HG02981 (cell line): ENCODE data around the gene LRCH1.
A peak's percentile ranks its signal among the peaks of the same experiment; 100 is the strongest.

ENCODE experiments used
- ATAC-seq: cut with Tn5 transposase; IDR thresholded peaks from one replicate; pipeline ENCODE4 v1.9.1; 2021; ENCODE audit warnings: mild to moderate bottlenecking, moderate library complexity; ENCODE audit not compliant: unreplicated experiment

The LRCH1 gene

GRCh38 chr13:46686171-46686570, 133.2 kb downstream of the LRCH1 start:
- ATAC-seq: no peak

DNA sequence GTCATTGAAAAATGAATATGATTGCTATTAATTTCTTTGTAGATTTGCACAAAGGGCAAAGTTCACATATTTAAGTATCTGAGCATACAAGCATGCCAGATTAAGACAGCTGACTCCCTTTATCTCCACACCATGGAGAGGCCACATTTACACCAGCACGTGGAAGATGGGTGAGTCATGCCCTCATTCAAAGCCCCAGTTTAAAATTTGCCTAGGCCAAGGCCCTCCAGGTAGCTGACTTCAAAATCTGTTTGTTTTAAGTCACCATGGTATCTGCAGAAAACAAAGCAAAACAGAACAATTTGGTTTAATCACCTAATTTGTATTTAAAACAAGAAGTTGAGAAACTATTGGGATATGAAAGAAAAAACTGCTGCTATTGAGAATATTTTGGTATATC, 134.8 kb downstream of the LRCH1 start:
- ATAC-seq: peak; percentile 61

- ATAC-seq: no peak
These were observed 135.3 kb downstream of the LRCH1 start for GRCh38 chr13:46688306-46688705.

- no peak for ATAC-seq
These were observed 145.0 kb downstream of the LRCH1 start for GRCh38 chr13:46698014-46698413.

- ATAC-seq: no peak
These were observed 146.0 kb downstream of the LRCH1 start for GRCh38 chr13:46698910-46699460.

DNA sequence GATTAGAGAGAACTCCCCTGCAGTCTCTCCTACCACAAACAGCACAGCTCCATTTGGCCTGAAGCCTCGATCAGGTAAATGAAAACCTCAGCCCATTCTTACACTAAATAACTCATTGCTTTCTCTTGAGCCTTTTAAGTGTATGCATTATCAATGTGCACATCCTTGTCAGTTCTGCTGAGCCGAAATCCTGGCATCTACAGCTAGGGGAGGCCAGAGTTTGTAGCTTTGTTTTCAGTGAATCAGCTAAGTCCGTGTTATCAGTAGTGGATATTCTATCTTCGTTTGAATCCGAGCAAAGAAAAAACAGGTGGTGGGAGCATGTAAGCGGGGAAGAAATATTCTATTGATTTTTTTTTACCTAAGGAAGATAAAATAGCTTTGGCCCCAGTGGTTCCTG, 159.6 kb downstream of the LRCH1 start:
- no peak for ATAC-seq

DNA sequence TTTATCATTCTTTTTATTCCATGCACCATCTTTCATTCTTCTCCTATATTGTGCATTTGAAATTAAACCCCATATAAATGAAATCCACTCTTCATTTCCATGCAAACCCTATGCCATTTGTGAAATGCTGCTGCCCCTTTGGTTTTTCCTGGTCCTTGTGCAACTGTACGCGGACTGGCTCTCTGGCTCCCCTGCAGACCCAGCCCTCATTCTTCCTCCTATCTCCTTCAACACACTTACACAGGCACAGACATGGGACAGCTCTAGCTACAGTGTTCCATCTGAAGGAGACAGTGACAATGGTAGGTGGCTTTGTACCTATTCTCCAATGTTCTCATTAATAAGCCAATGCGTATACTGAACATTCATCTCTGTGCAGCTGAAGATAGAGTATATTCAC, 162.4 kb downstream of the LRCH1 start:
- no peak for ATAC-seq

GRCh38 chr13:46716821-46717220, 163.9 kb downstream of the LRCH1 start:
- no peak for ATAC-seq

DNA sequence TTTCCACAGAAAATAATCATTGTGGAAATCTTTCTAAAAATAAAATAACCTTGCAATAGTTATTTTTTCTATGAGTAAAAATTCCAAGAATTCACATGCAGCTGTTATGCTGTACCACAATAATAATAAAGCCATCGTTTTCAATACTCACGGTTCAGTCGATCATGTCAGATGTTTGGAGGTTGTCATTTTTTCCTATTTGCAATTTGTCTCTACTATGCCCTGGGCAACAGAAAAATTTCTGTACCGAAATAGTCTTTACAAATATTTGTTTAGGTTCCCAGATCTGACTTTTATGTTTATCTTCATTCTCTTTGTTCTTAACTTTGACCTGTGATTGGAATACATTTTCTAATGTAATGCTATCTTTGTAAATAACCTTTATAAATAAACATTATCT, 164.3 kb downstream of the LRCH1 start:
- ATAC-seq: no peak

GRCh38 chr13:46717856-46718255, 164.9 kb downstream of the LRCH1 start:
- ATAC-seq: no peak

DNA sequence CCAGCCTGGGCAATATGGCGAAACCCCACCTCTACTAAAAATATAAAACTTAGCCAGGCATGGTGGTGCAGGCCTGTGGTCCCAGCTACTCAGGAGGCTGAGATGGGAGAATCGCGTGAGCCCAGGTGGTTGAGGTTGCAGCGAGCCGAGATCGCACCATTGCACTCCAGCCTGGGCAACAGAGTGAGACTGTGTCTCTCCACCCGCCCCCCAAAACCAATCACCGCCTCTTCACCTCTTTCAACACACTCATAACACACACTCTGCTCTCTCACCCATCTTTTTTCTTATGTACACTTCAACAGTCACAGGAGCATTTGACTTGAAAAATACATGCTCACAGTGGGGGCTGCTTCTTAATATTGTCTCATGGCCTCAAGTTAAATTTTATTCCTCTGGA, 167.2 kb downstream of the LRCH1 start:
- no peak for ATAC-seq

- ATAC-seq: no peak
These were observed 168.1 kb downstream of the LRCH1 start for GRCh38 chr13:46721054-46721453.

DNA sequence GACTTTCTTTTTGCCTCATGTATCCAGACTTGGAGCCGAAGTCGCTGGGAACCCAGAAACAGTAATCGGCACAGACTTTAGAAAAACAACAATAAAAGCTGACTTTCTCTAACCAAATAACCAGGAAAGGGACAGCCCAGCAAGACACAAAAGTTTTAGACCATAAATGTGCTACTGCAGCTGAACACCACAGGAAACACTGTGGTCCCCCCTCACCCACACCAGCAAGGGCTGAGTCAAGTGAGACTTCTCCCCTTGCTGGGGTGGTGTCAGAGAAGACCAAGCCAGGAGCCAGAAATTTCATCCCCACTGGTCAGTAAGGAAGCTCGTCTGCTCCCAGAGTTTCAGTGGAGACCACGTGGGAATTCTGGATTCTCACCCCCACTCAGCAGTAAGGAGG, 173.4 kb downstream of the LRCH1 start:
- ATAC-seq: no peak

DNA sequence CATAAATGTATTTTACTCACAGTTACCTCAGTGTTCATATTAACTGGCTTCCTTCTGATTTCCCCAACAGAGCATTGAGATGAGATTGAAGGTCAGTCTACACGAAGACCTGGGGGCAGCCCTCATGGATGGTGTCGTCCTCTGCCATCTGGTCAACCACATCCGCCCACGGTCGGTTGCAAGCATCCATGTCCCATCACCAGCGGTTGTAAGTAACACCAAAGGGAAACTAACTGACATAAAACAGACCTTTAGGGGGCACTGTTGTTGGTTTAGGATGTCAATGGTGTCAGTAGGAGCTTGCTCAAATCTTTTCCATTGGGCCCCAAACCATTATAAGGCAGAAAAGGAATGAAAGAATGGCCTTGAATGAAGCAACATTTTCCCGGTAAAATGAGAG, 175.8 kb downstream of the LRCH1 start:
- ATAC-seq: no peak

DNA sequence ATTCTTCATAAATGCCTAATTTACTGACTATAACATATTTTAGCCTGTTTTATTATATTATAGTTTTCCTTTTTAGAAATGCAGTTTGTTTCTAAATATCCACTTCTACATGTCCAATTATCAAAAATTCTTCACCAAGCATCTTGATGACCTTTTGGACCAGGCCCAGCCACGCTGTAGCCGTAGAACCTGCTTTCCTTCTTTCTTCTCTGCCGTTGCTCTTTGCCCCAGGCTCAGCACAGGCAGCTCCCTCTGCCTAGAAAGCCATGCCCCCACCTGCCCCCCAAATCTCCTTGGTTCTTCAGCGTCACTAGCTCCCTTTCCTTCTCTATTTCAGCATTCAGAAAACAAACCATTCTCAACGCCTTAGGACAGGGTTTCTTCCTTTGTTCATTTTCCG, 178.6 kb downstream of the LRCH1 start:
- ATAC-seq: no peak

DNA sequence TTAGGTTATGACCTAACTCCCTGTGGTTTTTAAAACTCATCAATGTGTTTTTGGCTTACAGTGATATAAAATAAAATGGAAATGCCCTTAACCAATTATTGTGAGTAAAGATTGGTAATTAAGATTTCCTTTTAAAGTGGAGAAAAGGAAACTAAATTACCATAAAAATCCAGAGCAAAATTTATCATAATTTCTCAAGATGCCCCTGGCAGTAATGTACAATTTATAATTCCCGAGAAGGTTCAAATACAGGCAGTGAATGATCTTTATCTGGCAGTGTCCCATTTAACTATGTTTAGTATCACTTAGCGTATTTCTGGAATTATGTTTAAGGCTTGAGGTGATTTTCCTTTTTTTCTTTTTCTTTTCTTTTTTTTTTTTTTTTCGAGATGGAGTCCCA, 182.5 kb downstream of the LRCH1 start:
- ATAC-seq: no peak

DNA sequence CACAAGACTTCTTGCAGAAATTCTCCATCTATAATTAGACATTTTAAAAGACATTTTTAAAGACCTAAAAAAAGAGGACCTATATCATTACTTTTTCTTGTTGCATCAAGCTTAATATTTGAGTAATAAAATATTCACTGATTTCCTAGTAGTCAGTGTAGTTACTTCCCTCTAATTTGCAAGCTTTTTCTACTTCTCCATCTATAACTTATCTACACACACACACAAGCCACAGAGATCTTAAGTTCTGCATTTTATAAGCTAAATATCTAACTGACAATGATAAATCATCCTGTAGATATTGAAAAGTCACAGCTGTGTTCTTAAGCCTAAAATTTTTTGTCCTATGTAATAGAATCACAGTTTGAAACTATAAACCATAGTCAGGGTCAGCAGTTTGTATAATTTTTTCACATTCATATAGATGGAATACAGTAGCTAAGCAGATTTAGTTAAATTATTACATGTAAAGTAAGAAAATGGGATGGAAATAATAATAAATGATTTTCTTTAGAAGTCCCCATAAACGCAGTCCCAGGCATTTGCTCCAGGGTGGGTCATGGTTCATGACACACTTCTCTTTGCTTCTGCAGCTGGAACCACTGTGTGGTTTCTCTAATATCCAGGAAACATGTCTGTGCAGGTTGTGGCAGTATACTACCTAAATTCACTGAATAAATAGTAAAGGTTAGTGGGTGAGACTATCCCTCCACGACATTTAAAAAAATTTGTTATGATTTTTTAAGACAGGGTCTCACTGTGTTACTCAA, 183.8 kb downstream of the LRCH1 start:
- ATAC-seq: no peak

- ATAC-seq: no peak
These were observed 185.1 kb downstream of the LRCH1 start for GRCh38 chr13:46738055-46738454.

DNA sequence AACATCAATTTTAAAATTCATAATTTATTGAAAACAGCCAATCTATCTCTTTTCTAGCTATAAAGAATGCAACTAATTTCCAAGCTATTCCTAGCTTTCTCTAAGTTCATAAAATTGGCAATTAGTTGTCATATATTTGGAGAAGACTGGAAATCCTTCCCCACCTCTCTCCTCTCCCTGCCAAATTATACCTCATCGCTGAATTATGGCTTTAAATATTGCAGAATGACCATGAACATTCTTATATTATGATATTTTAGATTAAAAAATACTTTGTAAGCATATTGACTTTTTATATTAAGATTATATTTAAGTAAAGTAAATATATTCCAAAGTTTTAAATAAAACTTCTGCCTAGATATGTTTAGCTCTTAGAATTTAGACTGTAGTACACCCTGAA, 185.8 kb downstream of the LRCH1 start:
- ATAC-seq: no peak

DNA sequence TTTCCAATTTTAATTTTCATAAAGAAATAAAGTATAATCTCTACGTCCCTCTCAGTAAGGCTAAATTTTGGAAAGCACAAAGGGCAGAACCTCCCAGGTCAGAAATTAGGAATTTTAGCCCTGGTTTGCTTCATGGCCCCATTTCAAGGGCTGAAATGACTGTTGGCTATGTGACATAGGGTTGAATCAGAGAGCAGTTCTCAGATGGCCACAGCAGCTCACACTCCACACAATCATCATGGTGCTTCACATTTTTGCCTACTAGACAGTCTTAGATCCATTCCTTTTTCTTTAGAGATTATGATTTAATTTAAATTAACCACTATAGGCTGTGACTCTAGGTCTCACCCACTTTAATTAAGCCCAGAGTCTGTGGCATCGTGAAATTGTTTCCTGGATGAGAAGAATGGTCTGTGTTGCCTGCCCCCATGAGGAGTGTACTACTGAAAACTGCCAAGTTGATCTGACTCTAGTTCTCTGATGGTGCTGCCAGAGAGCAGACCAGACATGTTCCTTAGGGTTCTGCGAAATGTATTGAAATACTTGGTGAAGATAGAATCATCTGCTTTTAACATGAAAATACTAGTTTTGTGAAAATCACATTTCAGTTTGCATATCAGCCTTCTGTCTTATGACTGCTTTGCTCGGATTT, 186.6 kb downstream of the LRCH1 start:
- no peak for ATAC-seq

GRCh38 chr13:46743191-46743590, 190.2 kb downstream of the LRCH1 start:
- ATAC-seq: no peak

DNA sequence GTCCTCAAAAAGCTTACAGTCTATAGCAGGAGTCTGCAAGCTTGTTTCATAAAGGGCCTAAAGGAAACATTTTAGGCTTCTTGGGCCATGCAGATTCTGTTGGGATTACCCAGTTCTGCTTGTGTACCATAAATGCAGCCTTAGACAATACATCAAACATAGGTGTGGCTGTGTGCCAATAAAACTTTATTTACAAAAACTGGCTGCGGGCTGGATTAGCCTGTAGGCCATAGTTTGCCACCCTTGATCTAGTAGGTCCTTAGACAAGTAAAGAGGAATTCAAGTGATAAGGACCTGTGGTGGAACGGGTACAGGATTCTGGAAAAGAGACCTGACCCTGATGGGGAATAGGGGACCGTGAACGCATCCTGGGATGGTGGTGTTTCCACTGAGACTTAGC, 192.1 kb downstream of the LRCH1 start:
- no peak for ATAC-seq
